ENCODE measurements around the gene GREB1L. TPM values are rescaled to one million over a fixed set of nuclear protein-coding genes. Genes with fewer than 3 reads are reported as not detected.

Gene GREB1L
- total and polyA plus RNA-seq, 2 of the 13 experiments (the other 11 are each of a cell fraction or from before 2014, with no cell fraction given): 0.17 to 0.66 TPM

DNA sequence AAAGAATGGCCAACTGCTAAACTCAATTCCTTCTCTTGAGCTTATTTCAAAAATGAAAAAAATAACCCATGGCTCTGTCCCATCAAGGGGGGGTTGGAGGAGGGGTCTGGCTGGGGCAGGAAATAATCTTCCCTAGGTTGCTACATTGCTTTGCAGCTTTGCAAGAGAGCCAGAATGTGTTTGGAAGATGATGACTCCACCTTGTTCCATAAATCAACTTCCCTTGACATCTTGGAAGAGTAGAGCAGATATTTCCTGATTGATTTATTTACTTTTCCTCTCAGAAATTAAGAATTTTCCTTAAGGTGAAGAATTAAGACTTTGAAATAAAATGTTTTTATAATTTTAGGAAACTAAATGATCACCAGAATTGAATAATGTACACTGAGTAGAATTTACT, 317.2 kb downstream of the GREB1L start (continued):
- TF ChIP-seq PATZ1 (CRISPR knock-in tag; IDR thresholded peaks at IDR 0.05): no peak
- TF ChIP-seq KAT8 (CRISPR knock-in tag; IDR thresholded peaks at IDR 0.05): no peak
- TF ChIP-seq ZFP36L1 (CRISPR knock-in tag; IDR thresholded peaks at IDR 0.05): no peak
- no peak for TF ChIP-seq STAT6 (CRISPR knock-in tag; IDR thresholded peaks at IDR 0.05; ENCODE audit: borderline replicate concordance)
- TF ChIP-seq ZNF326 (CRISPR knock-in tag; IDR thresholded peaks at IDR 0.05; ENCODE audit: borderline replicate concordance): no peak
- TF ChIP-seq SP140L (CRISPR knock-in tag; IDR thresholded peaks at IDR 0.05; ENCODE audit: borderline replicate concordance): no peak
- TF ChIP-seq RFXAP (CRISPR knock-in tag; IDR thresholded peaks at IDR 0.05; ENCODE audit: borderline replicate concordance): no peak
- no peak for TF ChIP-seq FOXM1 (CRISPR knock-in tag; IDR thresholded peaks at IDR 0.05)
- TF ChIP-seq, protein P1, sequence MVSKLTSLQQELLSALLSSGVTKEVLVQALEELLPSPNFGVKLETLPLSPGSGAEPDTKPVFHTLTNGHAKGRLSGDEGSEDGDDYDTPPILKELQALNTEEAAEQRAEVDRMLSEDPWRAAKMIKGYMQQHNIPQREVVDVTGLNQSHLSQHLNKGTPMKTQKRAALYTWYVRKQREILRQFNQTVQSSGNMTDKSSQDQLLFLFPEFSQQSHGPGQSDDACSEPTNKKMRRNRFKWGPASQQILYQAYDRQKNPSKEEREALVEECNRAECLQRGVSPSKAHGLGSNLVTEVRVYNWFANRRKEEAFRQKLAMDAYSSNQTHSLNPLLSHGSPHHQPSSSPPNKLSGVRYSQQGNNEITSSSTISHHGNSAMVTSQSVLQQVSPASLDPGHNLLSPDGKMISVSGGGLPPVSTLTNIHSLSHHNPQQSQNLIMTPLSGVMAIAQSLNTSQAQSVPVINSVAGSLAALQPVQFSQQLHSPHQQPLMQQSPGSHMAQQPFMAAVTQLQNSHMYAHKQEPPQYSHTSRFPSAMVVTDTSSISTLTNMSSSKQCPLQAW (CRISPR knock-in tag; IDR thresholded peaks at IDR 0.05): no peak
- no peak for TF ChIP-seq NR2F6 (IDR thresholded peaks at IDR 0.05)
- TF ChIP-seq NR2F6 (CRISPR knock-in tag; IDR thresholded peaks at IDR 0.05): no peak
- TF ChIP-seq HOXA7 (CRISPR knock-in tag; IDR thresholded peaks at IDR 0.05): no peak

All from HepG2 (cell line).